Measurements from ENCODE around the gene KCNJ5.

The KCNJ5 gene

DNA sequence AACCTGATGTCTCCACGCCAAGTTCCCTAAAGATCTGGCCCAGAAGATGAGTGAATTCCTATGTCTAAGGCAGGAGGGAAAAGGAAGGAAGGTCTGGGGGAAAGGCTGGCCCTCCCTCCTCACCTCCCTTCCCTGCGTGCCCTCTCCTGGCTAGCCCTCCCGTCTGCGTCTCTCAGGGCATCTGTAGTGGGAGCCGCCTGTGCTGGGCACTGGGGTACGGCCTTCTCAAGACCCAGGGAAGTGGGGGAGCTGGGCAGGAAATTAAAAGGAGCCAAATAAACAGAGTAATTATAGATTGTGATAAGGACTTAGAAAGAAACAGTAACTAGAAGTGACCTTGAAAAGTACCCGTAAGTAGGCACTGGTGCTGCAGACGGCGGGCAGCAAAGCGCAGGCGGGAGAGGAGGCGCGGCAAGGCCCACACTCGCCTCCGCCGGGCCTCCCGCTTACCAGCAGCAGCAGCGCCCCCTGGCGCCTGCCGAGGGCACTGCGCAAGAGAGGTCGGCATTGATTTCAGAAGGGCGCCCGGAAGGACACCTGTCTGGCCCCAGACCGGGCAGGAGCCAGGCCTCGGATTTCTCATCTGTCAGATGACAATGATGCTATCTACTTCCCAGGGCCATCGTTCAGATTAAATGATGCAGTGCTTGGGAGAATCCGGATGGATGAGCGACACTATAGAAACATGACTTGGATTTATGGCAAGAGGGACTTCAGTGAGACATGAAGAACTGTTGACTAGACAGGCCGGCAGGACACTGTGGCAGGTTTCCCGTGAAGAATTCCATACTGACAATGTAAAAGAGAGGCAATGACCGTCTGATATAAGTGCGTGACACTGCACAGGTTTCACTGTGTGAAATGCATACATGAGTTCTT lies 31.4 kb upstream of the KCNJ5 start:
- Mint-ChIP-seq H3K36me3 (ENCODE audit: low read depth) (no peaks in the 10 kb centered on the region), H3K27me3 (ENCODE audit: low read depth, poor library complexity) (peaks cover 47% of the 10 kb centered on the region), H3K4me3 (no peak overlapping the region), H3K4me1 (peaks cover 51% of the 10 kb centered on the region), H3K27ac (no peak overlapping the region), H3K9me3 (no peaks in the 10 kb centered on the region)
- TF ChIP-seq, protein P1, sequence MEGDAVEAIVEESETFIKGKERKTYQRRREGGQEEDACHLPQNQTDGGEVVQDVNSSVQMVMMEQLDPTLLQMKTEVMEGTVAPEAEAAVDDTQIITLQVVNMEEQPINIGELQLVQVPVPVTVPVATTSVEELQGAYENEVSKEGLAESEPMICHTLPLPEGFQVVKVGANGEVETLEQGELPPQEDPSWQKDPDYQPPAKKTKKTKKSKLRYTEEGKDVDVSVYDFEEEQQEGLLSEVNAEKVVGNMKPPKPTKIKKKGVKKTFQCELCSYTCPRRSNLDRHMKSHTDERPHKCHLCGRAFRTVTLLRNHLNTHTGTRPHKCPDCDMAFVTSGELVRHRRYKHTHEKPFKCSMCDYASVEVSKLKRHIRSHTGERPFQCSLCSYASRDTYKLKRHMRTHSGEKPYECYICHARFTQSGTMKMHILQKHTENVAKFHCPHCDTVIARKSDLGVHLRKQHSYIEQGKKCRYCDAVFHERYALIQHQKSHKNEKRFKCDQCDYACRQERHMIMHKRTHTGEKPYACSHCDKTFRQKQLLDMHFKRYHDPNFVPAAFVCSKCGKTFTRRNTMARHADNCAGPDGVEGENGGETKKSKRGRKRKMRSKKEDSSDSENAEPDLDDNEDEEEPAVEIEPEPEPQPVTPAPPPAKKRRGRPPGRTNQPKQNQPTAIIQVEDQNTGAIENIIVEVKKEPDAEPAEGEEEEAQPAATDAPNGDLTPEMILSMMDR (IDR thresholded peaks at IDR 0.05) = peak; percentile 99
- peak; percentile 87 for DNase-seq

DNA sequence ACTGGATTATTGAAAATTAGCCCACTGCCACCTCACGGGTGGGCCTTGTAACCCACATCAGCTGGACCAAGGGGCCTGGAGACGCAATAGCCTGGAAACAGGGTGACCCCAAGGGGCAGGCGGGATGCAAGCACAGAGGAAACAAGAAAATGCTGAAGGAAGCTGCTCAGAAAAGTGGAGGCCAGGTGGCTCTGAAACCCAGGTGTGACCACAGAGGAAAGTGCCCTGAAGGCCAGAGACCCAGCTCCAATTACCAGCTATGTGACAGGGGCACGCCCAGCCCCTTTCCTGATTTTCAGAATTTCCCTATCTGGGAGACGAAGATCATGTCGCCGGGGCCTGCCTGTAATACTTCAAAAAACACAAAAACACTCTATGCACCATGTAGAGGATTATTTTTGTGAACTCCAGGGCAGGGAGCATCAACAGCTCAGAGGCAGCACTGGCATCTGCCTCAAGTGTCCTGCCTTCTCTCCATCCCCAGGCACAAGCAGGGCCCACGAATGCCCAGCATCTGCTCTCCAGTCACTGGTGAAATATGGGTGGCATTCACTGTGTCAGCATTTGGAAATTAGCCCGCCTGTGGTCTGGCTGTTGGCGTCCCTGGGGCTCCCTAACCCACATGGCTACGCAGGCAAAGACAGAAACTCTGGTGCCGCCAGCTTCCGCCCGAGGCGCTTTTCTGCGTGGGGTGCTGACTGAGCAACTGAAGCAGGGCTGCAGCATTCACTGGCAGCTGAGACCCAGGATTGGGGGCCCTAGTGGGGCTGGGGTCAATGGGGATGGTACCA lies 30.4 kb upstream of the KCNJ5 start:
- TF ChIP-seq, protein P1 (IDR thresholded peaks at IDR 0.05) = no peak
- Mint-ChIP-seq H3K27ac (no peak overlapping the region), H3K4me3 (no peak overlapping the region), H3K27me3 (ENCODE audit: low read depth, poor library complexity) (peaks cover 49% of the 10 kb centered on the region), H3K9me3 (no peaks in the 10 kb centered on the region), H3K36me3 (ENCODE audit: low read depth) (no peaks in the 10 kb centered on the region), H3K4me1 (peaks cover 49% of the 10 kb centered on the region)
- no peak for DNase-seq

DNA sequence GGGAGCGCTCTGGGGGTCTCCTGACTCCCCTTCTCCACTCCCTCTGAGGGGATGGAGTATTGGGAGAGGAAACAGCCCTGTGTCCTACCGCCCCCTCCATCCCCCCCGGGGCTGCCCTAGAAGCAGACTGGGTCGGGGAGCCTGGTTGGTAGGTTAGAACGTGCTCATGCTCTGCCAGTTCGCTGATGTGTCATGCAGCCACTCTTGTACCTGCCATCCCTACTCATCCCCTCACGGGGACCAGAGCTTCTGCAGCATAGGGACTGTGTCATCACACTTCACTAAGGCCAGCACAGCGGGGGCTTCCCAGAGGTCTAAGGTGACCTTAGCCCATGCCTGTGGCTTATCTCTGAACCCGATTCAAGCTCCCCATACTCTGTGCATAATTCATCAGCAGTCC lies 28.8 kb upstream of the KCNJ5 start:
- no peaks in the 10 kb centered on the region for H3K36me3 Mint-ChIP-seq (ENCODE audit: low read depth)
- no peaks in the 10 kb centered on the region for H3K9me3 Mint-ChIP-seq
- TF ChIP-seq, protein P1 (IDR thresholded peaks at IDR 0.05) = no peak
- peaks cover 39% of the 10 kb centered on the region for H3K4me1 Mint-ChIP-seq
- no peak overlapping the region for H3K4me3 Mint-ChIP-seq
- peaks cover 43% of the 10 kb centered on the region for H3K27me3 Mint-ChIP-seq (ENCODE audit: low read depth, poor library complexity)
- DNase-seq = no peak
- no peak overlapping the region for H3K27ac Mint-ChIP-seq

DNA sequence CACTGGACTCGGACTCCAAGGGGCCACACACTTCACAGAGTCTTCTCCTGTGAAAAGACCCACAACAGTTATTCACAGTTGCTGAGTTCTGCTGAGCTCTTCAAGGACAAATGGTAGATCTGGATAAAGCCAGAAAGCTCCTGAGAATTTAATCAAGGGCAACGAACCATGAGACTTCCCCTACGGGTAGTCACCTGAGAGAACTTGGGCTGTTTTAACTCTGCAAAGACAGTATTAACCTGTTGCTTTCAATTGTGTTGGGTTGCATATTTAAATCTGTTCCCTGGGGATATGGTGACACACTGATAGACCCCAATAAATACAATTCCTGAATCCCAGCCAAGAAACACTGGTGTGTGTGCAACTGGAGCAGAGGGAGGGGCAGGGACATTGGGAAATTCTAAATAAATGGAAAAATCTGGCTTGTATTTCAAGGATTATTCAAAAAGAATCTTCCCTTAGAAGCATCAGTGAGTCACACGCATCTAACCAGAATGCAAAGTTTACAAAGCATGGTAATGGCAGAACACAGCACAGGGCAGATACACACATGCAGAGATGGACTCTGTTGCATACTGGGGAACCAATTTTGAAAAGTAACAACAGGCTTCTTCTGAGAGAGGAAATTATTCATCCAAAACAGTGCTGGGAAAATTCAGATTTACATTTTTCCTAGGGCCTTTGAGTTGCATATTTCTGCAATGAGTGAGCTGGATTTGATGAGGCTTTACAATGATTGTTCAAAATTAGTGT lies 28.1 kb upstream of the KCNJ5 start:
- Mint-ChIP-seq H3K27me3 (ENCODE audit: low read depth, poor library complexity) (peaks cover 38% of the 10 kb centered on the region), H3K4me1 (peaks cover 38% of the 10 kb centered on the region), H3K4me3 (no peak overlapping the region), H3K36me3 (ENCODE audit: low read depth) (no peaks in the 10 kb centered on the region), H3K9me3 (no peaks in the 10 kb centered on the region), H3K27ac (no peak overlapping the region)
- no peak for DNase-seq
- TF ChIP-seq, protein P1 (IDR thresholded peaks at IDR 0.05) = no peak

DNA sequence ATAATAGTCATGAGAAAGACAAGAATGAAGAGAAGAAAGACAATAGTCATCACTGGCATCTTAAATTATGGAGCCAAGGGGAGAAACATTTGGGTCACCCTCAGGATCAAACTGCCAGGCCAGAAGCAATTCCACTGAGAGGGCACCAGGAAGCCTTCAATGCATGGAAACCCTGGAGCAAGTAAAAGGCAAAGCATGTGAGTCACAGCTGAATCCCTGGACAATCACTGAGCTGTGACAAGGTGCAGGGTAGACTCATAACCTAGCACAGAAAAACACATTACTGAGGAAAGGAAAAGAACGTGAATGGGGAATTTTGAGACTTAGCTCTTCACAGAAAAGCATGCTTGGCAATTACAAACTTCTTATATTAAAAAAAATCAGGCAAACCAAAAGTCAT lies 25.7 kb upstream of the KCNJ5 start:
- TF ChIP-seq, protein P1 (IDR thresholded peaks at IDR 0.05) = no peak
- Mint-ChIP-seq H3K27me3 (ENCODE audit: low read depth, poor library complexity) (peaks cover 26% of the 10 kb centered on the region), H3K4me3 (no peak overlapping the region), H3K36me3 (ENCODE audit: low read depth) (no peaks in the 10 kb centered on the region), H3K27ac (no peak overlapping the region), H3K4me1 (peaks cover 29% of the 10 kb centered on the region), H3K9me3 (no peaks in the 10 kb centered on the region)
- no peak for DNase-seq

All from nephron progenitor cell (in vitro differentiated cells).